K562 (cell line): ENCODE measurements around the gene PPP1R37. TPM values are rescaled to one million over a fixed set of nuclear protein-coding genes. Genes with fewer than 3 reads are reported as not detected.

Source experiments
- AFF4 ChIP-seq: sonication (generic); formaldehyde crosslinking; IDR thresholded peaks from 2 replicates; pipeline ENCODE4 v1.8.0; 2023; ENCODE audit warnings: mild to moderate bottlenecking, missing genetic modification reagents
- CBFA2T2 ChIP-seq: fragments of 450-650 bp; conservative IDR thresholded peaks from 2 replicates; pipeline ENCODE4 v1.6.1; 2017; ENCODE audit warnings: mild to moderate bottlenecking
- ETV5 ChIP-seq: sonication (generic); formaldehyde crosslinking; IDR thresholded peaks from 2 replicates; pipeline ENCODE4 v1.4.0; 2020; ENCODE audit warnings: low read depth, mild to moderate bottlenecking, missing genetic modification reagents
- HDAC3 ChIP-seq: fragments of 450-650 bp; IDR thresholded peaks from 2 replicates; pipeline ENCODE4 v1.6.1; 2018; ENCODE audit warnings: borderline replicate concordance, mild to moderate bottlenecking, moderate library complexity; ENCODE audit not compliant: partially characterized antibody
- HEY1 ChIP-seq: fragments of 250-450 bp; sonication (Bioruptor Pico); IDR thresholded peaks from 2 replicates; pipeline ENCODE4 v1.5.0; 2020; ENCODE audit warnings: mild to moderate bottlenecking, moderate library complexity, borderline replicate concordance
- MGA ChIP-seq: fragments of 450-650 bp; IDR thresholded peaks from 2 replicates; pipeline ENCODE4 v1.6.1; 2016; ENCODE audit warnings: mild to moderate bottlenecking, moderate library complexity
- OTX1 ChIP-seq: fragments of 450-650 bp; formaldehyde crosslinking; IDR thresholded peaks from 2 replicates; pipeline ENCODE4 v1.4.0; 2022; ENCODE audit warnings: mild to moderate bottlenecking
- POLR3G ChIP-seq: IDR thresholded peaks from 2 replicates; pipeline ENCODE4 v1.6.1; 2011; ENCODE audit not compliant: insufficient read length, insufficient replicate concordance; ENCODE audit errors: extremely low read depth
- RBM34 ChIP-seq: fragments of 200-400 bp; formaldehyde crosslinking; IDR thresholded peaks from 2 replicates; pipeline ENCODE4 v1.6.1; 2018; ENCODE audit warnings: low read length, borderline replicate concordance; ENCODE audit not compliant: insufficient read depth
- polyA plus RNA-seq, 8 experiments: library from polyadenylated mRNA; depleted of rRNA in 4 of 8; stranded (reverse) in 5 of 8; unstranded in 3 of 8; fragments of >200 nt; fragmentation: Nextera tagmentation in 2 of 8; fragmentation: Illumina TruSeq in 1 of 8; extraction: Ambion mirVana in 2 of 8; extraction: Trizol in 1 of 8; gene quantifications; 2 replicates each; pipeline versions ENCODE4 v1.2.1 to v1.2.3, GENCODE V29; 2011 to 2014; ENCODE audit warnings: inconsistent platforms in 1 of 8, missing spikeins in 1 of 8
- total RNA-seq, 7 experiments: library from RNA; depleted of rRNA in 6 of 7; stranded (reverse); fragments of >200 nt in 6 of 7; fragmentation: Illumina TruSeq in 2 of 7; extraction: Trizol in 2 of 7; gene quantifications; 2 replicates each; pipeline versions ENCODE4 v1.2.1 to v1.2.3, GENCODE V29; 2011 to 2021; ENCODE audit warnings: low replicate concordance in 1 of 7

PPP1R37 gene
- total and polyA plus RNA-seq, 9 of the 15 experiments (the other 6 are each of a cell fraction or from before 2014, with no cell fraction given), result 0.04 to 20.3 (median 7.3) TPM

GRCh38 chr19:45178262-45179071 is 85.5 kb downstream of the PPP1R37 start, which contains the start of gene BLOC1S3 (continued):
- TF ChIP-seq AFF4 (CRISPR knock-in tag) (no peak), CBFA2T2 (peak; percentile 80), MGA (peak; percentile 67; the same call in 1 of the 2 replicates), RBM34 (no peak), ETV5 (CRISPR knock-in tag) (0 out of 2 replicates have a peak, but pooled peaks have one; percentile 15), HDAC3 (no peak), OTX1 (CRISPR knock-in tag) (peak; percentile 61; the same call in 1 of the 2 replicates), HEY1 (CRISPR knock-in tag) (no peak), POLR3G (no peak)
